IPS-18c (cell line): ENCODE data around the gene FHOD1.
A peak's percentile ranks its signal among the peaks of the same experiment; 100 is the strongest.

ENCODE experiments used
- H3K4me3 ChIP-seq: 2 replicates; pipeline ENCODE4 v1.7.0; 2013; ENCODE audit warnings: low read depth, mild to moderate bottlenecking, low read length, moderate library complexity; ENCODE audit not compliant: insufficient read depth
- H3K9me3 ChIP-seq: one replicate; pipeline ENCODE4 v1.6.1; 2013; ENCODE audit warnings: mild to moderate bottlenecking, low read length, moderate library complexity; ENCODE audit not compliant: control insufficient read depth, insufficient read depth

The FHOD1 gene

GRCh38 chr16:67191995-67192681 lies 55.1 kb downstream of the FHOD1 start, which contains the start of gene E2F4:
TSS of gene E2F4 (plus strand) at chr16:67192155. CDS start at chr16:67192228, 73 bp downstream.
- H3K9me3 ChIP-seq = no peaks in the 10 kb centered on the region
- peak within 1 kb of the TSS; percentile 88 for H3K4me3 ChIP-seq

GRCh38 chr16:67191411-67191994 lies 55.8 kb downstream of the FHOD1 start:
- Histone ChIP-seq H3K4me3 (peak overlapping the region; percentile 28; the same call in 1 of the 2 replicates), H3K9me3 (no peaks in the 10 kb centered on the region)

- no peak overlapping the region for H3K4me3 ChIP-seq
- H3K9me3 ChIP-seq = no peaks in the 10 kb centered on the region
Observed at GRCh38 chr16:67190448-67191399, 56.6 kb downstream of the FHOD1 start.

- Histone ChIP-seq H3K9me3 (no peaks in the 10 kb centered on the region), H3K4me3 (no peak within 1 kb of the TSS)
Observed at GRCh38 chr16:67190041-67190440, 57.2 kb downstream of the FHOD1 start, which contains the start of gene EXOC3L1. TSS of gene EXOC3L1 (minus strand) at chr16:67190136. CDS start at chr16:67189676, 460 bp downstream.

GRCh38 chr16:67188798-67189197 lies 58.5 kb downstream of the FHOD1 start:
- Histone ChIP-seq H3K9me3 (no peaks in the 10 kb centered on the region), H3K4me3 (no peak overlapping the region)

- Histone ChIP-seq H3K9me3 (no peaks in the 10 kb centered on the region), H3K4me3 (no peak overlapping the region)
Observed at GRCh38 chr16:67188323-67188722, 59.0 kb downstream of the FHOD1 start.

- H3K4me3 ChIP-seq = no peak overlapping the region
- no peaks in the 10 kb centered on the region for H3K9me3 ChIP-seq
Observed at GRCh38 chr16:67187175-67187890, 59.9 kb downstream of the FHOD1 start.

GRCh38 chr16:67186550-67186950 lies 60.7 kb downstream of the FHOD1 start:
- H3K4me3 ChIP-seq = no peak overlapping the region
- no peaks in the 10 kb centered on the region for H3K9me3 ChIP-seq

GRCh38 chr16:67185651-67186134 lies 61.6 kb downstream of the FHOD1 start:
- Histone ChIP-seq H3K4me3 (no peak overlapping the region), H3K9me3 (no peaks in the 10 kb centered on the region)

- H3K9me3 ChIP-seq = no peaks in the 10 kb centered on the region
- peak overlapping the region; percentile 84; the same call in 1 of the 2 replicates for H3K4me3 ChIP-seq
Observed at GRCh38 chr16:67184995-67185650, 62.2 kb downstream of the FHOD1 start.

GRCh38 chr16:67184453-67184994 lies 62.8 kb downstream of the FHOD1 start:
- Histone ChIP-seq H3K9me3 (no peaks in the 10 kb centered on the region), H3K4me3 (peak overlapping the region; percentile 84)

GRCh38 chr16:67183627-67184452 lies 63.4 kb downstream of the FHOD1 start, which contains the start of gene MATCAP1:
TSS of gene MATCAP1 (minus strand) at chr16:67183963. CDS start at chr16:67180610, 3,353 bp downstream.
- Histone ChIP-seq H3K9me3 (no peaks in the 10 kb centered on the region), H3K4me3 (peak within 1 kb of the TSS; percentile 84)

- Histone ChIP-seq H3K9me3 (no peaks in the 10 kb centered on the region), H3K4me3 (peak overlapping the region; percentile 84; the same call in 1 of the 2 replicates)
Observed at GRCh38 chr16:67183284-67183626, 64.0 kb downstream of the FHOD1 start.

GRCh38 chr16:67182288-67182687 lies 65.0 kb downstream of the FHOD1 start:
- no peak overlapping the region for H3K4me3 ChIP-seq

GRCh38 chr16:67181346-67181745 lies 65.9 kb downstream of the FHOD1 start:
- H3K4me3 ChIP-seq = no peak overlapping the region
- no peaks in the 10 kb centered on the region for H3K9me3 ChIP-seq

More at GRCh38 chr16:67182288-67182687, 65.0 kb downstream of the FHOD1 start:
- H3K9me3 ChIP-seq = no peaks in the 10 kb centered on the region
